Measurements from ENCODE around the gene SOX4.
"Not testable (repeated sequence)": the region's sequence is repeated elsewhere in the genome, so short reads cannot be mapped to it uniquely, and the experiment has no call there.

The SOX4 gene

DNA sequence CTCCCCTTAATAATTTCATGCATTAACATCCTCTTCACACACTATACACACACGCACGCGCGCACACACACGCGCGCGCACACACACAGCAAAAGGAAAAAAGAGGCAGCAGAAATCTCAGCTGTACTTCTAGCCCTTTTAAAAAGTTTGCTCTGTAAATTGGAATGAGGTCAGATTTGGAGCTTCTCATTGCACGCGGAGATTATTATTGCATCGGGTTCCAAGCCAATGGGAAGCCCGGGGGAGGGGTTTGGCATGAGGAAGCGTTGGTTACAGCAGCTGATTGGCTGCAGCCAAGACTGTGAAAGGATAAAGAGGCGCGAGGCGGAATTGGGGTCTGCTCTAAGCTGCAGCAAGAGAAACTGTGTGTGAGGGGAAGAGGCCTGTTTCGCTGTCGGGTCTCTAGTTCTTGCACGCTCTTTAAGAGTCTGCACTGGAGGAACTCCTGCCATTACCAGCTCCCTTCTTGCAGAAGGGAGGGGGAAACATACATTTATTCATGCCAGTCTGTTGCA is at the start of gene SOX4:
TSS of gene SOX4 (plus strand) at position 340 of the 515 bp plus-strand sequence. CDS start 784 bp downstream, outside the sequence.
- DNase-seq: peak; percentile 82

DNA sequence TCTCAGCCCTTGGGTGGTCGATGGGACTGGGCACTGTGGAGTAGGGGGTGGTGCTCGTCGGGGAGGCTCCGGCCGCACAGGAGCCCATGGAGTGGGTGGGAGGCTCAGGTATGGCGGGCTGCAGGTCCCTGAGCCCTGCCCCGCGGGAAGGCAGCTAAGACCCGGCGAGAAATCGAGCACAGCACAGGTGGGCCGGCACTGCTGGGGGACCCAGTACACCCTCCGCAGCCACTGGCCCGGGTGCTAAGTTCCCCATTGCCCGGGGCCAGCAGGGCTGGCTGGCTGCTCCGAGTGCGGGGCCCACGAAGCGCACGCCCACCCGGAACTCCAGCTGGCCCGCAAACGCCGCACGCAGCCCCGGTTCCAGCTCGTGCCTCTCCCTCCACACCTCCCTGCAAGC is 41.3 kb upstream of the SOX4 start:
- DNase-seq: not testable (repeated sequence)

GRCh38 chr6:21554286-21554685 is 39.3 kb upstream of the SOX4 start:
- no peak for DNase-seq

- no peak for DNase-seq
These were observed 38.4 kb upstream of the SOX4 start for GRCh38 chr6:21555197-21555596.

DNA sequence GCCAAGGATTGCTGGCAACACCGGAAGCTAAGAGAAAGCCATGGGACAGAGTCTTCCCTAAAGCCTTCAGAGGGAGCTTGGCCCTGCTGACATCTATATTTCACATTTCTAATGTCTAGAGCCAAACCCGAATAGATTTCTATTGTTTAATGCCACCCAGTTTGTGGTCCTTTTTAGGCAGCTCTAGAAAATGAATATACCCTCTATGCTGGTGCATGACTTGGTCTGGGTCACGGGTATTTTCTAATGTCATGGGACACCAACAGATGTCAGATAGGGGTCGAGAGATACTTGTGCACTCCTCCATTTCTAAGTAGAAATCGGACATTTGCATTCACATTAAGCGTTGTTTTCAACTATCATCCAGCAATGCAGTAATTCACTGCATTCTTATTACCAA is 37.0 kb upstream of the SOX4 start:
- DNase-seq: no peak

DNA sequence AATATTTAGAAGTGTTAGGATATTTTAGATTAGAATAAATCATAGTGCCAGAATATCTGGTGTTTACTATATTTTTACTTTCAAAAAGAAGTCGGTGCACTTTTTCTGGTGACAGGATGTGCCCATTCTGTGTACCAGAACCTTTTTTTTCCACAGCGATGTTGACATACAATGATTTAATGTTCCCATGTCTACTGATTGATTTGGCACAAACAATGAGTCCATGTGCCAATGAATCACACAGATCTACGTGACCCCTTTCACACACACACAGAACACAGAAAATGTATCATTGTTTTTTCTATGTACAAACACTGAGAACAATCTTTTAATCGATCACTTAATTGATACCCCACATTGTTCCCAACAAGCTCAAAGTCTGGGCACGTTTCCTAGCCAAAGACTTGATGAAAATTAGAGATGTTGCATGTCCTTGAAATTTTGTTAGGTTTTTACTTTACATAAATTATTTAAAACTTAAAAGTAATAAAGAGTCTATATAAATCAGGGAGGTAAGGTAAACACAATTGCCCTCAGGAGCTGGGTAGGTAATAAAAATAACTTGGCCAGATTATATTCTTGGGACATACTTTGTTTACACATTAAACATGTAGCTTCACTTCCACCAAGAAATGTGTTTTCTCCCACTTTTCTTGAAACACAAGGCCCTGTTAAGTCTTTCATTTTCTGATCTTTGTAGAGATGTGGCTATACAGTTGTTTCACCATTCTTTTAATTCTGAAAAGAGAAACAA is 36.4 kb upstream of the SOX4 start:
- DNase-seq: no peak

- DNase-seq: no peak
These were observed 34.3 kb upstream of the SOX4 start for GRCh38 chr6:21559238-21559637.

- DNase-seq: no peak
These were observed 33.3 kb upstream of the SOX4 start for GRCh38 chr6:21560249-21560648.

GRCh38 chr6:21565431-21565830 is 28.1 kb upstream of the SOX4 start:
- DNase-seq: no peak

- no peak for DNase-seq
These were observed 15.0 kb upstream of the SOX4 start for GRCh38 chr6:21578523-21578922.

GRCh38 chr6:21582651-21583050 is 10.9 kb upstream of the SOX4 start:
- DNase-seq: no peak

GRCh38 chr6:21586300-21586699 is 7.3 kb upstream of the SOX4 start:
- no peak for DNase-seq

- no peak for DNase-seq
These were observed 6.8 kb upstream of the SOX4 start for GRCh38 chr6:21586740-21587178.

DNA sequence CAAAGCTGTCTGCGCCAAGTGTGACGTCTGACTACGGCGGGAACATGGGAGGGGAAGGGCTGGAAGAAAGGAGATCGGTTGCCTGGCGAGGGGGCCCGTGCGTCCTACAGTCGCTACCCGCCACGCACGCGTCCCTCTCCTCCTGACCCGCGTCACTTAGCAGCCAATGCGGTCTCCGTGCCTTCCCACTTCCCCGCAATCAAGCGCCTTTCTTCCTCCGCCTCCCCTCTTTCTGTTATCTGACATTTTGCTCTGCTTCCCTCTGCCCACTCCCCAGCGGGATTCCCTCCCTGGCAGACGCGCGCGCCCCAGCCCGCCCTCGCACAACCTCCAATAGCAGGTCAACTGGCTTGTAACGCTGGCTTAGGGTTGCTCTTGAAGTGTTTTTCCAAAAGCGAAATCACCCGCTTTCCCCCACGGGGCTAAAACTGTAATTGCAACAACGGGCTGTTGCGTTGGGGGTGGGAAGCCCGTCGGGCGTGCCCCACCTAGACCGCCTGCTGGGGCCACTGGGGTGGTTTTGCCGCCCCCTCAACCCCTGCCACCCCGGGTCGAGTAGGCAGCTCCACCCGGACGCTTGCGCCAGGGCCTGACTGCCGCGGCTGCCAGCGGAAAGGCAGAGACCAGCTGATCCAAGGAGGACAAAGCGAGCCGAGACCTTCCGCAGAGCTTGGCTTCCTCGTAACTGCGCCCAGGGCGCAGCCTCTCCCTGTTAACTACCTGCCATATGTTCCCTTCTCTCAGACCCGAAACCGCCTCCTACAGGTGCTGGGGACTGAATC is 6.2 kb upstream of the SOX4 start:
- DNase-seq: peak; percentile 66

GRCh38 chr6:21587961-21588480 is 5.5 kb upstream of the SOX4 start:
- DNase-seq: peak; percentile 67

DNA sequence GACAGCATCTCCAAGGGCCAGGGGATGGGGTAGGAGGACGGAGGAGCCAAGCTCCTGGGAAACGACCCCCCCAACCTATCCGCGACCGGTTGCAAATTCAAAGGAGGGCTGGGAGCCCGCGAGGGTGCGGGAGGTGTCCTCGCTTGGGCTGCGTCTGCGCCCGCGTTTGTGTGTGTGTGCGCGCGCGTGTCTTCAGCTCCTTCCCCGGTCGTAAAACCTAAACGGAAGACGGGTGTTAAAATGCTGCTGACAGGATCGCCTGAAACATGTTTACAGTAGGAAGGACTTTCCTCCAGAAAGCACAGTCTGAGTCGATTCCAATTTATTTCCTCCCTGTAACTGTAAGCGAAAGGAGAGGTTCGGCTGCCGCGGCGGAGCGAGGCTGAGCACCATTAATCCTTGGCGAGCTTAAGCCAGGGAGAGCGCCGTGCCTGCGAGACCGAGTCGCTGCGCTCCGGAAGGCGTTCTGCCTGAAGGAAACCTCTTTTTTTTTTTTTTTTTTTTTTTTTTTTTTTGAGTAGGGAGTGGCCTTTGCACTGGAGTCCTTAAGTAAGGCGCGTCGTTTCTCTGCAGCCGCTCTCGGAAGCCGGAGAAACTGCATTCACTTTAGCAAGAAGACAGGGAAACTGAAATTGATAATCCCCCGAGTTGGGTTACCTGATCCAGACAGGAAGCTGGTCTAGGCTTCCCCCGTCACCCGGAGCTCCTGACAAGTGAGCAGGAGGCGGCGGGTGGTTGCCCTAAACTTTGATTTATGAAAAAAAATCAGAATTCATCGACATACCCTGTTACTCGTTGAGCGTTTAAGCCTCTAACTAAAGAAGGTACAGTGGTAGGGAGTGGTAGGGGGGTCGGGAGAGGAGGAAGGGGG is 4.8 kb upstream of the SOX4 start:
- peak; percentile 70 for DNase-seq

DNA sequence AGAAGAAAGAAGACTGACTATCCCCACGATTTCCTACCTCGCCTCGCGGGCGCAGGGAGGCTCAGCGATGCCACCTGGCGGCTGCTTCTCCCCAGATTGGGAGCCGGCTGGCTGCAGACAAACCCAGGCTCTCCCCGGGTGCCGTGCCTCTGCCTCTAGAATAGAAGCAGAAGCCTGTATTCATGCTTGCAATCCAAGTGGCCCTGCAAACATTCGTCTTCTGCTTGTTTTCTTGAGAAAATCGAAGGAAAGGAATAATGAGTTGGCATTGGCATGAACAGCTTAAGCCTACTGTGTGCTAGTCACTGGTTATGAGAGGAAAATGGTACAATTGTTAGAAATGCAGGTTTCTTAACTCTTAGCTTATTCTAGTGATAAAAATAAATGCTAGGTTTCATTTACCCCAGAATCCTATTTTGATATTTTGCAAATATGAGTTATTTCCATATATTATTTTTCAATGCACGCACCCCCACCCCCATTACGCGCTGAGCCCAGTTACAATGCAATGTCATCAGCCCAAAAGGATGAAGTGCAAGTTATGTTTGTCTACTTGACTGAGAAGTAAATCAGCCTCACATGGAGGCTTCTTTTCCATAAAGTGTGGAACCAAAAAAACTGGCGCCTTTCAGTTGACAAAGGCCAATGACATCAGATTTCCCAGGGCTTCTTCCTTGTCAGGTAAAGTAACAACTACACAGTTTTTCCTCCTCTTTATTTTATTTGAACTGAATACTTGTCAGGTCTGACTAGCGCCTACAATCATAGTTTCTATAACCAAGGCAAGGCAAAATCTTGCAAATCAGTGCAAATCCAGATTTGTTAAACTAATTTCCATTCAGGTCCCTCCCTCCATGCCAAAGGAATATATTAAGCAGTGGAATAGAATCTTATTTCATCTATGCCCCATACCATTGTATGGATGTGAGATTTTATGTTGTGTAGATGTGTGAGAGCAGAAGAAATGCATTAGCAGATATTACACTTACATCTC is 3.9 kb upstream of the SOX4 start:
- DNase-seq: peak; percentile 91

DNA sequence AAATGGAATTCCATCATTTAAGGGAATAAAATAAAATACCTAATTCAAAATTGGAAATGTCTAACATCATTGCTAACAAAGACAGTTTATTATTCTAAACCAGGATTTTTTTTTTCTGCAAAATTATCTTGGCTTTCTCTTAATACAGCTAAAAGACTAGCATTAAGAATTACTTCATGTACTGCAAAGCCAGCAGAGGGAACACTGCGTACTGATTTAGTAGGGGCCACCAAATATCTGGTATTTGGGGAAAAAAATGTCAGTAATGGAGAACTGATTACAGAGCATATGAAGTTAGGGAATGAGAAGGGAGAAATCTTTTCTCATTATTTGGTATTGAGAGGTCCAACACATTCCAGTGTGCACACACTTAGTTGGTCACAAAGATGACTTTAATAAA is 3.2 kb upstream of the SOX4 start:
- no peak for DNase-seq

- no peak for DNase-seq
These were observed 2.1 kb upstream of the SOX4 start for GRCh38 chr6:21591446-21591845.

DNA sequence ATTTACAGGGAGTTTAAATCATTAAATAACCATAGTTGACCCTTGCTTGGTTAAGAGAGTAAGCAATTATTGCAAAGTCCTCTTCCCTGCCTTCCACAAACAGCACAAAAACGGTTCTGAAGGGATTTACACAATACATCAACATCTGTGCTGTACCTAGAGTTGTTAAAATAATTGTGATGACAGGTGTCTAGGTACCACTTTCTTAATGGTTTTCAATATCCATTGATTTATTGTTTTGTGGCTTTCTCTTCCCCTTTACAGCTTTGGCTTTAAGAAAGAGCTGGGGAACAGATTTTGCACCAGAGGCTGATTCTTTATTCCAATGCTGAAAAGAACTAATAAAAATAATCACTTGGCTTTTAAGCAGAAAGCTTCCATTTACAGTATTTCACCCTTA is 598 bp upstream of the SOX4 start:
- no peak for DNase-seq

- no peak for DNase-seq
These were observed 420 bp downstream of the SOX4 start for GRCh38 chr6:21593927-21594415.
